H1 (cell line): Measurements from ENCODE around the gene CDK2.

Experiments used
- CTCF ChIP-seq, 3 experiments: IDR thresholded peaks; 1 replicate in 2 of 3; 2 replicates in 1 of 3; pipeline versions ENCODE4 v1.5.1 to v1.6.1; 2011; ENCODE audit warnings: low read length in 3 of 3, mild to moderate bottlenecking in 3 of 3, inconsistent platforms in 2 of 3, low read depth in 1 of 3, moderate library complexity in 1 of 3; ENCODE audit not compliant: insufficient read depth in 1 of 3; ENCODE audit errors: control extremely low read depth in 1 of 3
- EZH2 ChIP-seq: fragments of 200-600 bp; sonication (generic); IDR thresholded peaks from 2 replicates; pipeline ENCODE4 v1.7.1; 2012; ENCODE audit warnings: low read depth, mild to moderate bottlenecking, moderate library complexity, low read length, inconsistent platforms; ENCODE audit not compliant: severe bottlenecking
- KDM1A ChIP-seq: fragments of 200-600, 300-600 bp; sonication (generic); IDR thresholded peaks from 2 replicates; pipeline ENCODE4 v1.7.1; 2016; ENCODE audit warnings: mild to moderate bottlenecking, low read length, borderline replicate concordance
- KDM5A ChIP-seq: fragments of 200-600 bp; IDR thresholded peaks from 2 replicates; pipeline ENCODE4 v1.7.1; 2012; ENCODE audit warnings: mild to moderate bottlenecking, low read length, inconsistent platforms, mixed read lengths
- MAFK ChIP-seq: IDR thresholded peaks from 2 replicates; pipeline ENCODE4 v1.6.1; 2012; ENCODE audit warnings: low read depth, mild to moderate bottlenecking, improper control_type of control experiment, low read length
- SP1 ChIP-seq: IDR thresholded peaks from 2 replicates; pipeline ENCODE4 v1.6.1; 2011; ENCODE audit warnings: low read depth, low read length

GRCh38 chr12:55997535-55997859 is 30.9 kb downstream of the CDK2 start:
- no peak for TF ChIP-seq SP1
- no peak for TF ChIP-seq MAFK
- TF ChIP-seq KDM5A = no peak
- no peak for TF ChIP-seq EZH2
- no peak for TF ChIP-seq CTCF (IDR thresholded peaks at IDR 0.05; ENCODE audit: control extremely low read depth in 1 of 3, insufficient read depth in 1 of 3, low read depth in 1 of 3, low read length in 3 of 3)
- no peak for TF ChIP-seq KDM1A
